Naive thymus-derived CD8-positive, alpha-beta T cell (primary cell): ENCODE results near the gene EPB41L2. TPM values are rescaled to one million over a fixed set of nuclear protein-coding genes. Genes with fewer than 3 reads are reported as not detected.

Source experiments
- ATAC-seq, 2 donors: fragments of 150-1000 bp; cut with Tn5 transposase in 1 of 2; sonication (Bioruptor Pico), chemical (Tn5 transposase) in 1 of 2; 1 replicate in 1 of 2; 2 replicates in 1 of 2; pipeline ENCODE4 v1.10.0; 2021; ENCODE audit warnings: mild to moderate bottlenecking in 2 of 2, moderate library complexity in 2 of 2
- POLR2A ChIA-PET: fragments of 350-600 bp; sonication (Branson Sonifier 250); formaldehyde crosslinking; loops from one replicate; lab custom pipeline; 2021; ENCODE audit warnings: antibody characterized with exemption; lab: Charles Lee
- DNase-seq, 10 donors: peaks; one replicate each; pipeline versions ENCODE4 v3.0.0 to v3.0.0-alpha.2; 2020 to 2022
- H3K27ac Mint-ChIP-seq, 10 donors: one replicate each; pipeline ENCODE4 v1.8.0; 2020 to 2022; ENCODE audit warnings: mild to moderate bottlenecking in 10 of 10, mixed read lengths in 10 of 10, moderate library complexity in 4 of 10, inconsistent platforms in 1 of 10
- H3K27me3 Mint-ChIP-seq, 5 donors: one replicate each; pipeline ENCODE4 v1.8.0; 2021 to 2022; ENCODE audit warnings: mixed read lengths in 5 of 5
- H3K36me3 Mint-ChIP-seq, 3 donors: one replicate each; pipeline ENCODE4 v1.8.0; 2020 to 2022; ENCODE audit warnings: mixed read lengths in 3 of 3, mild to moderate bottlenecking in 2 of 3, inconsistent platforms in 1 of 3
- H3K4me1 Mint-ChIP-seq, 4 donors: one replicate each; pipeline ENCODE4 v1.8.0; 2021 to 2022; ENCODE audit warnings: mixed read lengths in 4 of 4
- H3K4me3 Mint-ChIP-seq, 10 donors: one replicate each; pipeline ENCODE4 v1.8.0; 2020 to 2022; ENCODE audit warnings: mild to moderate bottlenecking in 10 of 10, mixed read lengths in 10 of 10, moderate library complexity in 6 of 10, inconsistent platforms in 1 of 10
- H3K9me3 Mint-ChIP-seq, 9 donors: one replicate each; pipeline ENCODE4 v1.8.0; 2020 to 2022; ENCODE audit warnings: mixed read lengths in 9 of 9, mild to moderate bottlenecking in 3 of 9, inconsistent platforms in 1 of 9, moderate library complexity in 1 of 9
- polyA plus RNA-seq, 3 donors: library from polyadenylated mRNA; unstranded; fragments of 300-500 nt; fragmentation: Illumina TruSeq; gene quantifications; one replicate each; pipeline ENCODE4 v1.2.3, GENCODE V29; 2021
- total RNA-seq, 8 experiments: library from RNA in 2 of 8; stranded (reverse) in 2 of 8; gene quantifications; one replicate each; pipeline ENCODE4 v1.2.3 and lab custom pipeline; 2021 to 2026

The EPB41L2 gene
- total and polyA plus RNA-seq, 5 experiments from 2014 or later = 1.8 to 31.1 (median 3.3) TPM

DNA sequence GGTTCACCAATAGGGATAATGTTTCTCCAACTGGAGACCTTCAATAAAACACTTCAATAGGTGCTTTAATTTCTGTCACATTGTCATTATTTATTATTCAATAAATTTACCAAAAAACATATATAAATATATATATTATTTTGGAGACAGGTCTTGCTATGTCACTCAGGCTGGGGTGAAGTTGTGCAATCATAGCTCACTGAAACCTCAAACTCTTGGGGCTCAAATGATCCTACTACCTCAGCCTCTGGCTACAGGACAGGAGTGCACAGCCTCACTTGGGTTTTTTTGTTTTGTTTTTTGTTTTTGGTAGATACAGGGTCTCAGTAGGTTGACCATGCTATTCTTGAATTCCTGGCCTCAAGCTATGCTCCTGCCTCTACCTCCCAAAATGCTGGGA, 226.0 kb downstream of the EPB41L2 start:
- Mint-ChIP-seq H3K27ac (no peak overlapping the region), H3K4me1 (peaks cover 0 to 2% (median 0%) of the 10 kb centered on the region in 4 donors), H3K4me3 (no peak overlapping the region), H3K9me3 (no peaks in the 10 kb centered on the region), H3K36me3 (no peaks in the 10 kb centered on the region), H3K27me3 (no peaks in the 10 kb centered on the region)
- no peak for ATAC-seq
- POLR2A ChIA-PET = no interaction called here
- DNase-seq = no peak

GRCh38 chr6:130836055-130836640, 226.9 kb downstream of the EPB41L2 start:
- H3K4me3 Mint-ChIP-seq = no peak overlapping the region
- POLR2A ChIA-PET = no interaction called here
- DNase-seq (no peak), ATAC-seq (no peak)
- no peaks in the 10 kb centered on the region for H3K27me3 Mint-ChIP-seq
- H3K4me1 Mint-ChIP-seq = peaks cover 0 to 2% (median 0%) of the 10 kb centered on the region in 4 donors
- H3K9me3 Mint-ChIP-seq = no peaks in the 10 kb centered on the region
- no peaks in the 10 kb centered on the region for H3K36me3 Mint-ChIP-seq
- no peak overlapping the region for H3K27ac Mint-ChIP-seq

GRCh38 chr6:130834482-130835251, 228.4 kb downstream of the EPB41L2 start:
- ATAC-seq (no peak), DNase-seq (no peak)
- POLR2A ChIA-PET = interaction anchor here (0.6 kb wide), 1 partner anchor 245 kb away, joined by 3 read pairs; no protein-coding TSS in a partner anchor
- no peaks in the 10 kb centered on the region for H3K9me3 Mint-ChIP-seq
- H3K36me3 Mint-ChIP-seq = peaks cover 0 to 3% (median 0%) of the 10 kb centered on the region in 3 donors
- H3K4me1 Mint-ChIP-seq = no peaks in the 10 kb centered on the region
- peaks cover 0 to 2% (median 0%) of the 10 kb centered on the region in 5 donors for H3K27me3 Mint-ChIP-seq
- no peak overlapping the region for H3K27ac Mint-ChIP-seq
- H3K4me3 Mint-ChIP-seq = no peak overlapping the region

GRCh38 chr6:130833569-130833968, 229.5 kb downstream of the EPB41L2 start:
- no peaks in the 10 kb centered on the region for H3K9me3 Mint-ChIP-seq
- H3K4me1 Mint-ChIP-seq = no peaks in the 10 kb centered on the region
- ATAC-seq (no peak), DNase-seq (no peak)
- no peak overlapping the region for H3K27ac Mint-ChIP-seq
- H3K27me3 Mint-ChIP-seq = peaks cover 0 to 2% (median 0%) of the 10 kb centered on the region in 5 donors
- POLR2A ChIA-PET = interaction anchor here (0.6 kb wide), 1 partner anchor 246 kb away, joined by 3 read pairs; no protein-coding TSS in a partner anchor
- H3K4me3 Mint-ChIP-seq = no peak overlapping the region
- H3K36me3 Mint-ChIP-seq = peaks cover 0 to 3% (median 0%) of the 10 kb centered on the region in 3 donors

GRCh38 chr6:130831607-130832006, 231.4 kb downstream of the EPB41L2 start:
- Mint-ChIP-seq H3K9me3 (no peaks in the 10 kb centered on the region), H3K27ac (no peak overlapping the region), H3K4me1 (no peaks in the 10 kb centered on the region), H3K4me3 (no peak overlapping the region), H3K27me3 (peaks cover 0 to 2% (median 0%) of the 10 kb centered on the region in 5 donors), H3K36me3 (peaks cover 0 to 3% (median 0%) of the 10 kb centered on the region in 3 donors)
- DNase-seq (no peak), ATAC-seq (no peak)
- POLR2A ChIA-PET = no interaction called here

DNA sequence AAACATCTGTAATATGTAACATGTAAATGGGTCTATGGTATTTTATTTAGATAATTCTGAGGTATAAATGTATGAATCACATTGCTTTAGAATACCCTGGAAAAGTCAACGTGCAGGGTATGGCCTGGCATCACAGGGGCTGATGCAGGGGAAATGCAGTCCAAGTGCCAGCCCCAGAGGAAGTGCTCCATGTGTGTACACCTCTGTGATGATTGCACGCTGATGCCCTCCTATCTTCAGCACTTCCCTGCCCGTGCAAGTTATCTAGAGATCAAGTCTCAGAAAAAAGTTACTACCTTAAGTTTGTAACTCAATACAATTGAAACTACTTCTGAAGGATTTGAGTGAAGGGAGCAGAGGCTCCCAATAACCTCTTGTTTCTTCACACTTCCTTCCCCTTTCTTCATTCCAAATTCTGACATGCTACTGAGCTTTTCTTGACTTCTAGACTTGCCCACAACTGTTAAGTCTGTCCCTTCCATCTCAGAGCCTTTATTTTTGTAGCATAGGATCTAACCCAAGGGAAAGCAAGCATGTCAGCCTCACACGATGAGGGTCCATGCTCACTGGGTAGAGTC, 233.6 kb downstream of the EPB41L2 start:
- Mint-ChIP-seq H3K4me1 (peaks cover 2 to 13% (median 6%) of the 10 kb centered on the region in 4 donors), H3K9me3 (no peaks in the 10 kb centered on the region), H3K27ac (no peak overlapping the region), H3K27me3 (peaks cover 0 to 2% (median 0%) of the 10 kb centered on the region in 5 donors), H3K4me3 (no peak overlapping the region), H3K36me3 (peaks cover 0 to 3% (median 0%) of the 10 kb centered on the region in 3 donors)
- POLR2A ChIA-PET = no interaction called here
- ATAC-seq (no peak), DNase-seq (no peak)

DNA sequence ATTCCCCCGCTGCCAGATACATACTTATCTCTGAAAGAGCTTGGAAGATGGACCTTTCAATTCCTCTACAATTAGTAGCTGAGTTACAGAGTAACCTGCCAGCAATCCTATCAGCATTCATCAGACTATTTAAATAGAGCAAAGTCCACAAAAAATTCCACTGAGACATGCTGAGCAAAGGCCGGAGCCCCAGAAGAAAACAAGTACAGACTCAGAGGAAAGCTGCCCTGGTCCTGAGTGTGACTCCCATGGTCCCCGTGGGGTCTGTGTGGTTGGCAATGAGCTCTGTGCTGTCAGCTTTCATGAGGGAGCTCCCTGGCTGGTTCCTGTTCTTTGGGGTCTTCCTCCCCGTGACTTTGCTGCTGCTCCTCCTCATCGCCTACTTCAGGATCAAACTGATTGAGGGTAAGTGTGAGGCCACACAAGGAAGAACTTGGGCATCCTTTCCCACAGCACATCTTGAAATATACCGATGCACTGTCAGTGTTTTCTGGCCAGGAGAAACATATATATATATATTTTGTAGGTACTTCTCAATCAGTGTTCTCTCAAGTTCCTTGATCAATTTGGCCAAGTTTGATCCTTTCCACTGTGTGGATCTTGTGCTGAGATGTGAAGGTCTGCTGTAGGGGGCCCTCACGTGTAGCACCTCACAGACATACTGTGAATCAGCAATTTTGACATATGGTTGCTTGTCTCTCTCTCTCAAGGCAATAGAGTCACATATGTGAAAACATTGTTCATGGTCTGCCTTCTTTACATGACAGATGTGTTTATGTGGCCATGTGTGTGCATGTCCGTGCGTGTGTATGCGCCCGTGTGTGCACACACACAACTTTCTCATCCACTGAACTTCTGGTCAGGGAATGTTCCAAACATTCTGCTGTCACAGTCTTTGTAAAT, 235.5 kb downstream of the EPB41L2 start, which contains the start of gene SMLR1:
SMLR1 (plus strand) TSS at position 160 of the 903 bp plus-strand sequence; CDS start at position 168, 8 bp downstream.
- peaks cover 2 to 13% (median 6%) of the 10 kb centered on the region in 4 donors for H3K4me1 Mint-ChIP-seq
- POLR2A ChIA-PET = no interaction called here
- DNase-seq (no peak), ATAC-seq (no peak)
- no peak within 1 kb of the TSS for H3K4me3 Mint-ChIP-seq
- H3K27ac Mint-ChIP-seq = no peak within 1 kb of the TSS
- no peaks in the 10 kb centered on the region for H3K9me3 Mint-ChIP-seq
- H3K27me3 Mint-ChIP-seq = peaks cover 0 to 2% (median 0%) of the 10 kb centered on the region in 5 donors
- H3K36me3 Mint-ChIP-seq = peaks cover 0 to 3% (median 0%) of the 10 kb centered on the region in 3 donors

GRCh38 chr6:130826442-130827246, 236.4 kb downstream of the EPB41L2 start:
- DNase-seq = no peak
- Mint-ChIP-seq H3K4me1 (peaks cover 2 to 13% (median 6%) of the 10 kb centered on the region in 4 donors), H3K27me3 (peaks cover 0 to 2% (median 0%) of the 10 kb centered on the region in 5 donors), H3K4me3 (no peak overlapping the region), H3K27ac (no peak overlapping the region), H3K9me3 (no peaks in the 10 kb centered on the region), H3K36me3 (peaks cover 0 to 3% (median 0%) of the 10 kb centered on the region in 3 donors)
- POLR2A ChIA-PET = no interaction called here
- no peak for ATAC-seq

DNA sequence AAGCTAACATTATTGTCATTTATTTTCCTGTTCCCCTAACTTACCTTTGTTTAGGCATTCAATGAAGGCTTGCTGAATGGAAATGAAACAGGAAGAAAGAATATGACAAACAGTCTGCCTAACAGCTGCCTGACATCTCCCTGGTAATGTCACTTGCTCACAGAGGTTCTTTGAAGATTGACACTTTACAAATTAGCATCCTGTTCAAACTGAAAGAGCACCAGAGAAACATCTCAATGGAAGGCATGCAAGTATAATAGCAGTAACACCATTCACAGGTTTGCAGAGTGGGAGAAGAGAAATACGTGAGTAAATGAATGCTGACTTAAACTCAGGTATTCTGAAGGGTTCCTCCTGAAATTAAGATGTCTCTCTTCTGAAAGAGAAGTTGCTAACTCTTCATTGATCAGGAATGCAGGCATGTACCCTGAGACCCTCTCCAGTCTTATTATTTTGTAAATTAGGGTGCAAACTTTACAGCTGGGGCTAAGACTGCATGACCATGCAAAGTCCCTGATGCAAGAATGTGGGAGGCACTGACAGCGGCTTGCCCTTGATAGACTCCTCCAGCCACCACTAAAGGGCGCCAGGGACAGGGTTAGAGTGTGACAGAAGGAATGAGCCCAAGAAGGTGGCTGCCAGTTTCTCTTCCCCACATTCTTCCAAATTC, 237.1 kb downstream of the EPB41L2 start:
- H3K9me3 Mint-ChIP-seq = peaks cover 0 to 6% (median 0%) of the 10 kb centered on the region in 9 donors
- ATAC-seq (no peak), DNase-seq (peak in 1 of 10 donors; percentile 2)
- no peak overlapping the region for H3K4me3 Mint-ChIP-seq
- H3K36me3 Mint-ChIP-seq = peaks cover 0 to 3% (median 0%) of the 10 kb centered on the region in 3 donors
- peaks cover 2 to 13% (median 6%) of the 10 kb centered on the region in 4 donors for H3K4me1 Mint-ChIP-seq
- peaks cover 0 to 2% (median 0%) of the 10 kb centered on the region in 5 donors for H3K27me3 Mint-ChIP-seq
- no peak overlapping the region for H3K27ac Mint-ChIP-seq
- POLR2A ChIA-PET = no interaction called here

GRCh38 chr6:130824978-130825694, 237.9 kb downstream of the EPB41L2 start:
- DNase-seq (no peak), ATAC-seq (no peak)
- Mint-ChIP-seq H3K27ac (no peak overlapping the region), H3K4me3 (no peak overlapping the region), H3K36me3 (peaks cover 0 to 3% (median 0%) of the 10 kb centered on the region in 3 donors), H3K27me3 (no peaks in the 10 kb centered on the region), H3K9me3 (peaks cover 0 to 14% (median 0%) of the 10 kb centered on the region in 9 donors), H3K4me1 (peaks cover 2 to 13% (median 6%) of the 10 kb centered on the region in 4 donors)
- POLR2A ChIA-PET = no interaction called here
